Activated CD8-positive, alpha-beta T cell treated with anti-CD3 and anti-CD28 coated beads for 36 hours (primary cell): ENCODE data around the gene CAMTA1. TPM values are rescaled to one million over a fixed set of nuclear protein-coding genes. Genes with fewer than 3 reads are reported as not detected.

Source experiments
- ATAC-seq: fragments of 200-7000 bp; cut with Tn5 transposase; one replicate; pipeline ENCODE4 v1.10.0; 2021; ENCODE audit warnings: mild to moderate bottlenecking, moderate library complexity
- CTCF ChIA-PET: fragments of 350-600 bp; sonication (Branson Sonifier 250); formaldehyde crosslinking; loops from one replicate; lab custom pipeline; 2021; ENCODE audit warnings: antibody characterized with exemption; lab: Charles Lee
- POLR2A ChIA-PET: fragments of 350-600 bp; sonication (Branson Sonifier 250); formaldehyde crosslinking; loops from one replicate; lab custom pipeline; 2021; ENCODE audit warnings: antibody characterized with exemption; lab: Charles Lee
- DNase-seq: peaks from one replicate; pipeline ENCODE4 v3.0.0-alpha.2; 2020
- H3K27ac Mint-ChIP-seq: one replicate; pipeline ENCODE4 v1.8.0; 2021; ENCODE audit warnings: mild to moderate bottlenecking, mixed read lengths
- H3K27me3 Mint-ChIP-seq: one replicate; pipeline ENCODE4 v1.8.0; 2021; ENCODE audit warnings: mixed read lengths
- H3K36me3 Mint-ChIP-seq: one replicate; pipeline ENCODE4 v1.8.0; 2021; ENCODE audit warnings: low read depth, mixed read lengths
- H3K4me1 Mint-ChIP-seq: one replicate; pipeline ENCODE4 v1.8.0; 2021; ENCODE audit warnings: low read depth, mixed read lengths
- H3K4me3 Mint-ChIP-seq: one replicate; pipeline ENCODE4 v1.8.0; 2021; ENCODE audit warnings: mild to moderate bottlenecking, moderate library complexity, mixed read lengths
- H3K9me3 Mint-ChIP-seq: one replicate; pipeline ENCODE4 v1.8.0; 2021; ENCODE audit warnings: mixed read lengths
- intact Hi-C: fragments of 100-400 bp; cut with micrococcal nuclease; formaldehyde crosslinking; loops from one replicate; pipeline ENCODE4 v1.10.0; 2022
- total RNA-seq, 2 experiments: library from RNA; stranded (reverse); gene quantifications; one replicate each; pipeline ENCODE4 v1.2.3, GENCODE V29; 2021
- TF ChIP-seq, protein P1 (sequence below): fragments of 200-600 bp; IDR thresholded peaks from one replicate; pipeline ENCODE4 v1.8.0; 2022; ENCODE audit warnings: antibody characterized with exemption, mild to moderate bottlenecking

CAMTA1 gene
- total RNA-seq, 2 experiments from 2014 or later = 67.7 to 70.9 TPM

- intact Hi-C loops = no loop called here
- H3K4me3 Mint-ChIP-seq = no peak overlapping the region
- H3K36me3 Mint-ChIP-seq = peaks cover 1% of the 10 kb centered on the region
- CTCF ChIA-PET = no interaction called here
- no peak overlapping the region for H3K27ac Mint-ChIP-seq
- POLR2A ChIA-PET = no interaction called here
- ATAC-seq (no peak), DNase-seq (no peak)
- TF ChIP-seq, protein P1, sequence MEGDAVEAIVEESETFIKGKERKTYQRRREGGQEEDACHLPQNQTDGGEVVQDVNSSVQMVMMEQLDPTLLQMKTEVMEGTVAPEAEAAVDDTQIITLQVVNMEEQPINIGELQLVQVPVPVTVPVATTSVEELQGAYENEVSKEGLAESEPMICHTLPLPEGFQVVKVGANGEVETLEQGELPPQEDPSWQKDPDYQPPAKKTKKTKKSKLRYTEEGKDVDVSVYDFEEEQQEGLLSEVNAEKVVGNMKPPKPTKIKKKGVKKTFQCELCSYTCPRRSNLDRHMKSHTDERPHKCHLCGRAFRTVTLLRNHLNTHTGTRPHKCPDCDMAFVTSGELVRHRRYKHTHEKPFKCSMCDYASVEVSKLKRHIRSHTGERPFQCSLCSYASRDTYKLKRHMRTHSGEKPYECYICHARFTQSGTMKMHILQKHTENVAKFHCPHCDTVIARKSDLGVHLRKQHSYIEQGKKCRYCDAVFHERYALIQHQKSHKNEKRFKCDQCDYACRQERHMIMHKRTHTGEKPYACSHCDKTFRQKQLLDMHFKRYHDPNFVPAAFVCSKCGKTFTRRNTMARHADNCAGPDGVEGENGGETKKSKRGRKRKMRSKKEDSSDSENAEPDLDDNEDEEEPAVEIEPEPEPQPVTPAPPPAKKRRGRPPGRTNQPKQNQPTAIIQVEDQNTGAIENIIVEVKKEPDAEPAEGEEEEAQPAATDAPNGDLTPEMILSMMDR = no peak
- H3K9me3 Mint-ChIP-seq = peaks cover 17% of the 10 kb centered on the region
- H3K27me3 Mint-ChIP-seq = peaks cover 22% of the 10 kb centered on the region
- H3K4me1 Mint-ChIP-seq = no peaks in the 10 kb centered on the region
Measured at GRCh38 chr1:7266561-7266960, 481.3 kb downstream of the CAMTA1 start.

DNA sequence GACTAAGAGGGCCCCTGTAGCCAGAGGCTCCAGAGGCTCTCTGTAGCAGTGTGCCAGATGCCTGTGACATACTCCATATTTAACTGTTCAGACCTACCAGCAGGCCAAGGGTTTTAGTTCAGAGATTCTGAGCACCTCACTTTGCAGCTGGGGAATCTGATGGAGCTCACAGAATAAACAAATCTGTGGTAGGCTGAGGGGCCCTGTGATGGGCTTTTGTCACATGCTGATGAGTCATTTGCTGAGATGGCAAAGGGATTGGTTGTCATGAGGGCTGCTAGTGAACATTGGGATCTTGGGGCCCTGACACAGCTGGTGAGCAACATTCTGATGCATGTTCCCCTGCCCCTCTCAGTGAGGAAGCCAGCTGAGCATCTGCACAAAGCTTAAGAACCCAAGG lies 482.2 kb downstream of the CAMTA1 start:
- intact Hi-C loops = no loop called here
- Mint-ChIP-seq H3K4me3 (no peak overlapping the region), H3K27ac (no peak overlapping the region), H3K27me3 (peaks cover 23% of the 10 kb centered on the region), H3K36me3 (peaks cover 1% of the 10 kb centered on the region), H3K9me3 (peaks cover 17% of the 10 kb centered on the region), H3K4me1 (no peaks in the 10 kb centered on the region)
- ATAC-seq (no peak), DNase-seq (no peak)
- ChIA-PET POLR2A (no interaction called here), CTCF (interaction anchor here (1.4 kb wide), 1 partner anchor 10 kb away, joined by 3 read pairs; no protein-coding TSS in a partner anchor)
- TF ChIP-seq, protein P1 = no peak

DNA sequence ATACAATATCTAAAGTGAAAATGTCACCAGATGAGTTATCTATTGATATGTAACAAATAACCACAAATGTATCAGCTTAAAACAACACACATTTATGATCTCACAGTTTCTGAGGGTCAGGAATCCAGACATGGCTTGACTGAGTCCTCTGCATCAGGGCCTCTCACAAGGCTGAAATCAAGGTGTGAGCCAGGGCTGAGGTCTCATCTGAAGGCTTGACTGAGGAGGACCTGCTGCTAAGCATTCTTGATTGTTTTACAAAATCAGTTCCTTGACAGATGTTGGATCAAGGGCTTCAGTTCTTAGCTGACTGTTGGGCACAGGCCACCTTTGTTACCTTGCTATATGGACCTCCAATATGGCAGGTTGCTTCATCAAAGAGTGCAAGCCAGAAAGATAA lies 483.7 kb downstream of the CAMTA1 start:
- Mint-ChIP-seq H3K4me1 (no peaks in the 10 kb centered on the region), H3K4me3 (no peak overlapping the region), H3K9me3 (peaks cover 17% of the 10 kb centered on the region), H3K27me3 (peaks cover 17% of the 10 kb centered on the region), H3K36me3 (peaks cover 1% of the 10 kb centered on the region), H3K27ac (no peak overlapping the region)
- intact Hi-C loops = no loop called here
- ChIA-PET POLR2A (no interaction called here), CTCF (no interaction called here)
- TF ChIP-seq, protein P1 = no peak
- DNase-seq = no peak
- ATAC-seq = no peak

DNA sequence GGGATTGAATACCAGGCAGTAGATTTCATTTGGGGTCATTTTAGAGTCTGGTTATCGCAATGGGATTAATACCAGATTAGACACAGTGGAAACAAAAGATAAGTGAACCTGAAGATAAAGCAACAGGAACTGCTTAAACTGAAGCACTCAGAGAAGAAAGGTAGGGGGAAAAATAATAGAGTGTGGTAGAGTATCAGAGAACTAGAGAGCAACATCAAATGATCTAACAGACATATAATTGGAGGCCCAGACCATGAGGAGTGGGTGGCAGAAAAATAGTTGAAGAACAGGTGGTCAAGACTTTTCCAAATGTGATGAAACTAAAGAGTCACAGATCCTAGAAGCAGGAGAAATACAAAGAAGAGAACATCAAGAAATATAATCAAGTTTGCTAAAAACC lies 484.3 kb downstream of the CAMTA1 start:
- intact Hi-C loops = no loop called here
- no peak overlapping the region for H3K4me3 Mint-ChIP-seq
- peaks cover 1% of the 10 kb centered on the region for H3K36me3 Mint-ChIP-seq
- ATAC-seq (no peak), DNase-seq (no peak)
- H3K4me1 Mint-ChIP-seq = no peaks in the 10 kb centered on the region
- peaks cover 19% of the 10 kb centered on the region for H3K27me3 Mint-ChIP-seq
- TF ChIP-seq, protein P1 = no peak
- peaks cover 18% of the 10 kb centered on the region for H3K9me3 Mint-ChIP-seq
- ChIA-PET CTCF (no interaction called here), POLR2A (no interaction called here)
- no peak overlapping the region for H3K27ac Mint-ChIP-seq

DNA sequence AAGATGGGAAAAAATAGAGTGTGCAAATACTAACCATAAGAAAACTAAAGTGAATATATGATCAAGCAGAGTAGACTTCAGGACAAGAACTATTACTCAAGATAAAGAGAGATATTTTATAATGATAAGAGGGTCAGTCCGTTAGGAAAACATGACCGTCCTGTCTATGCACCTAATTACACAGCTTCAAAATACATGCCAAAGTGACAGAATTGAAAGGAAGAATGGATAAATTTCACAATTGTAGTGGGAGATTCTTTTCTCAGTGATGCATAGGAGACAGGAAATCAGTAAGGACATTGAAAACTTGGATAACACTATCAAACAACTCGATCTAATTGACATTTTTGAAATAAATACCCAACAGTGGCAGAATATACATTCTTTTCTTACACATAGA lies 489.0 kb downstream of the CAMTA1 start:
- Mint-ChIP-seq H3K27me3 (peaks cover 18% of the 10 kb centered on the region), H3K4me3 (no peak overlapping the region), H3K4me1 (no peaks in the 10 kb centered on the region), H3K27ac (no peak overlapping the region), H3K9me3 (peaks cover 7% of the 10 kb centered on the region), H3K36me3 (no peaks in the 10 kb centered on the region)
- TF ChIP-seq, protein P1 = no peak
- ChIA-PET CTCF (no interaction called here), POLR2A (no interaction called here)
- intact Hi-C loops = no loop called here
- no peak for ATAC-seq
- DNase-seq = no peak
